Retinal pigment epithelial cell (primary cell): Measurements from ENCODE around the gene SLC12A3.
"Not testable (repeated sequence)": the region's sequence is repeated elsewhere in the genome, so short reads cannot be mapped to it uniquely, and the experiment has no call there.

Source experiments
- DNase-seq: peaks from one replicate; pipeline ENCODE4 v3.0.0-alpha.2; 2010; ENCODE audit warnings: low read depth
- H3K4me3 ChIP-seq: 2 replicates; pipeline ENCODE4 v1.5.1; 2011; ENCODE audit warnings: mild to moderate bottlenecking, low read length, control low read depth, moderate library complexity
- CTCF ChIP-seq: conservative IDR thresholded peaks from 2 replicates; pipeline ENCODE4 v1.5.1; 2011; ENCODE audit warnings: low read depth, low read length, control low read depth, inconsistent platforms

The SLC12A3 gene

GRCh38 chr16:56929639-56930038 is 64.6 kb downstream of the SLC12A3 start:
- TF ChIP-seq CTCF = no peak
- no peak for DNase-seq
- H3K4me3 ChIP-seq = no peak overlapping the region

GRCh38 chr16:56930486-56931270 is 65.7 kb downstream of the SLC12A3 start:
- TF ChIP-seq CTCF = no peak
- DNase-seq = no peak
- no peak overlapping the region for H3K4me3 ChIP-seq

- DNase-seq = no peak
- no peak for TF ChIP-seq CTCF
- peak overlapping the region; percentile 45 for H3K4me3 ChIP-seq
Observed at GRCh38 chr16:56931271-56931891, 66.4 kb downstream of the SLC12A3 start.

GRCh38 chr16:56931892-56932720 is 67.1 kb downstream of the SLC12A3 start, which contains the start of gene HERPUD1:
Gene HERPUD1 (plus strand): TSS chr16:56932142. CDS start chr16:56932245, 103 bp downstream.
- TF ChIP-seq CTCF = no peak
- peak within 1 kb of the TSS; percentile 99 for H3K4me3 ChIP-seq
- DNase-seq = peak; percentile 89

GRCh38 chr16:56932721-56933619 is 68.0 kb downstream of the SLC12A3 start:
- H3K4me3 ChIP-seq = peak overlapping the region; percentile 99
- DNase-seq = peak; percentile 56
- no peak for TF ChIP-seq CTCF

- peak overlapping the region; percentile 99 for H3K4me3 ChIP-seq
- TF ChIP-seq CTCF = no peak
- DNase-seq = no peak
Observed at GRCh38 chr16:56933828-56934598, 69.0 kb downstream of the SLC12A3 start.

- peak overlapping the region; percentile 99 for H3K4me3 ChIP-seq
- not testable (repeated sequence) for DNase-seq
Observed at GRCh38 chr16:56934599-56935145, 69.7 kb downstream of the SLC12A3 start.
